NCI-H524 treated with DMSO at 0.1 percent for 48 hours (cell line): ENCODE data around the gene CHMP2B.
"Not testable (repeated sequence)": the region's sequence is repeated elsewhere in the genome, so short reads cannot be mapped to it uniquely, and the experiment has no call there.

Source experiments
- DNase-seq: peaks from one replicate; lab custom pipeline; 2025; lab: John Stamatoyannopoulos, UW

Gene CHMP2B

GRCh38 chr3:87233805-87234204 is 6.7 kb downstream of the CHMP2B start:
- no peak for DNase-seq

DNA sequence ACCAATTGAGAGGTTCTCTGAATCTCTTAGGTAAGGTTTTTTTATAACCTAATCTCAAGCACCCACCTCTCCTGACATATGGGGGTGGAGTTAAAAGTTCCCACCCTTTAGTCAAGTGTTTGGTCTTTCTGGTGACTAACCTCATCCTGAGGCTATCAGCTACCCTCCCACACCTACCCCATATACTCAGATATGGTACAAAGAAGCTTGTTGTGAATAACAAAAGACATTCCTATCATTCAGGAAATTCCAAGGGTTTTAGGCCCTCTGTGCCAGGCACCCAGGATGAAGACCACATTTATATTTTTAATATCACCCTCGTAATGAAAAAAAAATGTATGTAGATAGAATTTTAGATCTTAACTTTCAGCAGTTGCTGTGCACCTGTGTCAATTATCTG is 9.0 kb downstream of the CHMP2B start:
- DNase-seq, result no peak

DNA sequence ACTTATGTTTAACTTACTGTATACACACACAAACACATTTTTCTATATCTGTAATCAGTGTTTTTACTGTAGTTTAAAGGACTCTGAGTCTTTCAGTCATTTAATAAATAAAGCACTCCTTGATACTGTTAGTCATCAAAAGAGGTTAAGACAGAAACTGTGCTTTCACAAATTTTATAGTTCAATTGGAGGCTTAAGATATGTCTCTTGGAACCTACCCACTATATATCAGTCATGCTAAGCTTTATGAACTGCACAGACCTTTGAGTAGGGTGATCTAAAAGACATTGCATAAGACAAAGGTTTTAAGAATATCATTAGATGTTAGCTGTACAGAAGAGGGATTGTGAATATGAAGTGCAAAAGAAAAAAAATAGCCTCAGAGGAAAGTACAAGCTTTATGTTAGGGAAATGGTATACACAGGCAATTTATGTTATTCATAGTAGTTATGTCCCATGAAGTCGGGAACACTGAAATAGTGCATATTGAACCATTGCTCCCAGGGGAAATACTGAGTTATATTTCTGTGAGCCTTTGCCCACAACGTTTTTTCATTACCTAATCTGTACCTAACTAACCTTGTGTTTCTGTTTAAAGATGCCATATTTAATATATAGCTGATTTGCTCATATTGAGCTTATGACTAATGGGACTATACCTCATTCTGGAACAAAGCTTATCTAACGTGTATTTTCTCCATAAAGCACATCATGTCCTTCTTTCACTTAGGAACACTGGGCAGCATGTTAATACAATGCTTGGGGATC is 19.7 kb downstream of the CHMP2B start:
- no peak for DNase-seq

DNA sequence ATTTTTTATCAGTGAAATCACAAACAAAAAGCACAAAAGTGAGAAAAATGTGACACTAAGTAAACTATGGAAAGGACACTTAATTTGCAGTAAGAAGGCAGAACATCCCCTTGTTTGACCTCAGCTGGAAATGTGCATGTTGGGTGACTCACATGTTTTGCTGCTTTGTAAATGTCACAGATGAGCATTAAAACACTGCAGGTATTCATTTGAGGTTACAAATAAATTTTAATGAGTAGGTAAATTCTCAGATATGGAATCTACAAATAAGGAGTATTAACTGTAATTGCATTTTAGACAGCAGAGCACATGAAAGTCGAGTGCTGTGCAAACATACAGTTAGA is 20.3 kb downstream of the CHMP2B start:
- no peak for DNase-seq

DNA sequence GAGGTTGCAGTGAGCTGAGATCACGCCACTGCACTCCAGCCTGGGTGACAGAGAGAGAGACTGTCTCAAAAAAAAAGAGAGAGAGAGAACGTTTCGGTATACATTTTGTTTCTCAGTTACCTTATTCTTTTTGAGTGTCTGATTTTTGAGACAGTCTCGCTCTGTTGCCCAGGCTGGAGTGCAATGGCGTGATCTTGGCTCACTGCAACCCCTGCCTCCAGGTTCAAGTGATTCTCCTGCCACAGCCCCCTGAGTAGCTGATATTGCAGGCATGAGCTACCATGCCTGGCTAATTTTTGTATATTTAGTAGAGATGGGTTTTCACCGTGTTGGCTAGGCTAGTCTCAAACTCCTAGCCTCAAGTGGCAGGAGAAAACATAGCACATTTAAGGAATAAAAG is 21.1 kb downstream of the CHMP2B start:
- not testable (repeated sequence) for DNase-seq

DNA sequence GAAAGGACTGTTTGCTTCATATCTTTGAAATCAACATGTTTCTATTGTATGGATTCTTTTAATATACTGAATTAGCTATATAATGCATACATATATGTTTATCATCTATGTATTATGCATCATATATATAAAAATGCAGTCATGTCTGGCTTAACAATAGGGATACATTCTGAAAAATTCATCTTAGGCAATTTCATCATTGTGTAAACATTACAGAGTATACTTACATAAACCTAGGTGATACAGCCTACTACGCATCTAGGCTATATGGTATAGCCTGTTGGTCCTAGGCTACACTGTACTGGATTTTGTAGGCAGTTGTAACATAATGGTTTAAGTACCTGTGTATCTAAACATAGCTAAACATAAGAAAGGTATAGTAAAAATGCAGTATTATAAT is 21.7 kb downstream of the CHMP2B start:
- DNase-seq, result no peak

DNA sequence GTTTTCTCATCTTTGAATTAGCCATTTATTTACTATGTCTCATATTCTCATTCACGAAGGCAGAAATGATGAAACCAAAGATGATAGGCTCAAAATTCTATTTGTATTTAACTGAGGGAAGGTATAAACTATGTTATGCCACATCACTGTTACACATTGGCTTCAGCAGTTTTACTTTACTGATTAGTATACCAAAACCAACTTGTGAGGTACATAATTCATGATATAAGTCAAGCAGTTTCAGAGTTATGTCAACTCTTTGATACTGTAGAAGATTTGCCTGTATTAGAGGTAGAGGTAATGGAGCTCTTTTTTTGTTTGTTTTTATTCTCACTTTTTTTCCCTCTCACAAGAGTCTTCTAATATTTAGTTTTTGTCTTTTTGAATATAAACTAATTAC is 22.9 kb downstream of the CHMP2B start:
- DNase-seq, result no peak

- no peak for DNase-seq
Measured at GRCh38 chr3:87260270-87260669, 33.2 kb downstream of the CHMP2B start.

DNA sequence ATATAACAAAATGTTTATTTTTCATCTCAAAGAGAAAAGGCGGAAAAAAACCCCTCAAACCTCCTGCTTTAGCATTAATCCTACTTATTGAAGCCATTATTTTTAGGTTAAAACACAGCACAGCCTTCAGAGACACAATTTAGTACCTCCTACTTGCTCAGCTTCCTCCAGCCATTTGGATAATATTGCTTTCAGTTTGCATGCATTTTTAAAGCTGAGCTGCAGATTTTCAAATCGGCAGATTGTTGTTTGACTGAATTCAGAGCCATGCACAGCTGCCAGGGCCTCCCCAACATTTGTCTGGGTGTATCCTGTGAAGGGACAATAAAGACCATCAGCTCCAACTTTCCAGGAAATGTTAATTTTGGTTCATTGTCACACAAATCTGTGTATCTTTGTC is 34.8 kb downstream of the CHMP2B start:
- no peak for DNase-seq

- no peak for DNase-seq
Measured at GRCh38 chr3:87267953-87268645, 41.0 kb downstream of the CHMP2B start.

DNA sequence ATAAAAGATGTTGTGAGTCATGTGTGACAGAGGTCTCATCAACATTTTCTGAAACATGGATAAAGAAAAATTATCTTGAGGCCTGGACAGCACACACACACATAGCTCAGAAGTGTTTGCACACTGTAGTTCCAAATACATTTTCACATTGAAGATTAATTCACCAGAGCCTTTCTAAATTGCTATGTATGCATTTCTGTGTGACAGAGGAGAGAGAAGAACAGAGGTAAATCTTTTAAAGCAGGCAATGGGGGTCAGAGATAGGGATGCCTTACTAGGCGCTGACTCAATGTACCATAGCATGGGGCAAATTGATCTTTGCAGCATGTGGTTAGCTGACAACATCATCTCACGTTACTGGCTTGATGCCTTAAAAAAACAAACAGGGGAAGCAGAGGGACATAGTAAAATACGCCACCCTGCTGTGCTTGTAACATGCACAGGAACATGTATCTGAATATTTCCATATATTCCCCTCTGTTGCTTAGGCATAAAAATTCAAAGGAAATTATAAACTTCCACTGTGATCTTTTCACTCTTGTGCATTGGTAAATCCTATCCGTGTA is 41.6 kb downstream of the CHMP2B start:
- no peak for DNase-seq

DNA sequence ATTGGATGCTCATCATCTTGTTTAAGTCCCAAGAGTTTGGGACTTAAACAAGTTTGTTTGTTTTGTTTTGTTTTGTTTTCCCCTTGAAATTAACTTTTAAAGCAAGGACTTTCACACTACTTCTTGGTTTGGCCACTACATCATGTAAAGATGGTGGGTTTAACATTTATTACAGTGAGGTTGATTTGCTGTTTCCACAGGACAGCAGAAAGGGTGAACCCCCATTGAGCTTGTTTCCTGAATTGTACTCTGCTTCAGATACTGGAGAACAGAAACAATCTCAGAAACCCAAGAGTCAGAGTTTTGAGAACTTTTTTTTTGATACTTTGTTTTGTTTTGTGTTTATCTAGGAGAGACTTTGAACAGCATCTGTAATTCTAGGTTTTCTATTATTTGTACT is 42.6 kb downstream of the CHMP2B start:
- DNase-seq, result no peak

DNA sequence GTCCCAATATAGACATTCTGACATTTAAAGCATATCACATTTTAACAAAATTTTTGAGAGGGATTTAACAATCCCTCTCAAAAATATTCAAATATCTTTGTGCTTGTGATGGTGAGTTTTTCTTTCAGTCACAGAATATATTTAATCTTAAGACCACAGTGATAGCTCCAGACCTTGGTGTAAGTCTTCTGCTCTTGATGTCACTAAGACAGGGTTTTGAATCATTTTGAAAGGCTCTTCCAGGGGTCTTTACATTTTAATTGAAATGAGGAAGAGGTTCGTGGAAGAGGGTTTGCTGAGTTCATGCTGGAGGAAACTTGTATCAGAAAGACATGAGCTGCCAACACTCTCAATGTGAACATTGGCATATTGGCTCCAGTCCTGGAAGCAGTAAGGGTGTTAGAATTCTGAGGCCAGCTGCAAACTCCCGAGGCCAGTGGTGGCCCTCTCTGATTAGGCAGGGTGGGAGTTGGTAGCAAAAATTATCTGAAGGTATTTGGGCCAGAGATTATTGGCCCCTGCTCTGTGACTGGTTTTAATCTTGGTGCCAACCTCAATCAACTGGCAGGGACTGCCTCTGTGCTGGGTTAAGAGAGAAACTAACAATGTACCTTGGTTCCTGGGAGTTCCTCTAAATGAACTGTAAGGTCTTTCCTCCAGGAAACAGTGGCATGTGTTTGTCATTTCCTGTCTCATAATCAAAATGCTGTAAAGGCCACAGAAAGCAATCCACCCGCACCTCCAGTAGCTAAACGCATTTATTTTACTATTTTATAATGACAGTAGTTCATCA is 44.0 kb downstream of the CHMP2B start:
- no peak for DNase-seq

DNA sequence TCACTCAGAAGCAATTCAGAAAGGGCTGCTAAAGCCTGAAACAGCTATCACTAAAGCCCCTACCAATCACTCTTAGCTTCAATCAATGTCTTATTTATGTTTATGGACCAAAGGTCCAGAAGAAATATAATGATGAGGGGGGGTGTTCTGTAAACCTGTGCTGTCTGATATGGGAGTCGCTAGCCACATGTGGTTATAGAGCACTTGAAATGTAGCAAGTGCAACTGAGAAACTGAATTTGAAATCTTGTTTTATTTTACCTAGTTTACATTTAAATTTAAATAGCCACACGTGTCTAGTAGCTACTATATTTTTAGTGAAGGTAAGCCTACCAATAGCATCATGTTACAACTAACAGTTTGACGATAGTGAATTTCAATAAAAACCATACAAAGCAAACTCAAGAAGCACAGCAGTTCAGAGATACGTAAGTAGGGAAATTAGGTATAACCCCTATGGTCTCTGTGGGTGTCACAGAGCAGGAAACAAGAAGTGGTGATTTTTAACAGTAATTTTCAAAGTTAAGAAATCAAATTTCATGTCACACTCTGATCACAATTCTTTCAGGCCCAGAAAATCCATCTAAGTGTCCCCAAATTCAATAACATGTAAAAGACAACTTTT is 45.7 kb downstream of the CHMP2B start:
- DNase-seq, result no peak

GRCh38 chr3:87276484-87276883 is 49.4 kb downstream of the CHMP2B start, which contains the start of gene POU1F1:
TSS of gene POU1F1 (minus strand) at chr3:87276584. CDS start at chr3:87276462, 122 bp downstream.
- DNase-seq, result no peak

DNA sequence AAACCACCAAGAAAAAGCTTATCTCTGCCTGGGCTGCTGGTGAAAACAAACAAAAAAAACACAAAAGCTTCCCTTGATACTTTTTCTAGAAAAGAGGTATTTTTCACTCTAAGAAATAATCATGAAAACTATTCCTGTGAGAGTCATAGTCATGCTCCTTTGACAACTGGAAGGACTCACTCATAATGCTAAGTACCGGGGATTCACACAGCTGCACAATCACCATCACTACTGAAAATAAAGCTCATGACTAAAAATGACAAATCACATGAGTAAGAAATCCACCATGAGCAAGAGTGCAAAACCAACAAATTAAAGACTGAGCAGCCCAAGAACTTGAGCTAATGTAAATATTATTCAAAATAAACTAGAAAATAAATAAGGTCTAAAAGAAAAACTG is 59.9 kb downstream of the CHMP2B start:
- no peak for DNase-seq

- DNase-seq, result no peak
Measured at GRCh38 chr3:87288446-87288845, 61.3 kb downstream of the CHMP2B start.

GRCh38 chr3:87298111-87298718 is 71.1 kb downstream of the CHMP2B start:
- peak; percentile 1 for DNase-seq

- not testable (repeated sequence) for DNase-seq
Measured at GRCh38 chr3:87305031-87305430, 77.9 kb downstream of the CHMP2B start.
